Neural cell (in vitro differentiated cells): ENCODE data around the gene FZD10. TPM values are rescaled to one million over a fixed set of nuclear protein-coding genes. Genes with fewer than 3 reads are reported as not detected.

Experiments
- H2AFZ ChIP-seq: fragments of 200-600, 300-800 bp; sonication (generic), shearing (Covaris generic); 2 replicates; pipeline ENCODE4 v1.6.0; 2014; ENCODE audit warnings: low read depth, mild to moderate bottlenecking, antibody characterized with exemption, low read length, moderate library complexity
- H3F3A ChIP-seq: fragments of 200-600 bp; shearing (Covaris generic); 2 replicates; pipeline ENCODE4 v1.6.1; 2016; ENCODE audit warnings: mild to moderate bottlenecking, moderate library complexity, mixed read lengths, antibody characterized with exemption, low read length; ENCODE audit not compliant: insufficient read depth, poor library complexity, severe bottlenecking
- H3K27ac ChIP-seq: fragments of 200-600, 300-800 bp; sonication (generic), shearing (Covaris generic); 2 replicates; pipeline ENCODE4 v1.5.1; 2014; ENCODE audit warnings: mild to moderate bottlenecking, low read length, moderate library complexity
- H3K27me3 ChIP-seq: fragments of 300-800, 200-600 bp; sonication (generic), shearing (Covaris generic); 2 replicates; pipeline ENCODE4 v1.6.0; 2014; ENCODE audit warnings: mild to moderate bottlenecking, low read depth, low read length, moderate library complexity; ENCODE audit not compliant: insufficient read depth
- H3K36me3 ChIP-seq: fragments of 300-800, 200-600 bp; sonication (generic), shearing (Covaris generic); 2 replicates; pipeline ENCODE4 v1.5.1; 2014; ENCODE audit warnings: mild to moderate bottlenecking, antibody characterized with exemption, low read length, moderate library complexity; ENCODE audit not compliant: insufficient read depth
- H3K4me2 ChIP-seq: fragments of 300-800, 200-600 bp; sonication (generic), shearing (Covaris generic); 2 replicates; pipeline ENCODE4 v1.6.0; 2014; ENCODE audit warnings: mild to moderate bottlenecking, low read length
- H3K4me3 ChIP-seq: fragments of 300-800, 200-600 bp; sonication (generic), shearing (Covaris generic); 2 replicates; pipeline ENCODE4 v1.5.1; 2014; ENCODE audit warnings: mild to moderate bottlenecking, low read length, moderate library complexity
- H3K79me2 ChIP-seq: fragments of 200-600 bp; shearing (Covaris generic); replicated peaks from 2 replicates; pipeline ENCODE4 v1.6.0; 2014; ENCODE audit warnings: mild to moderate bottlenecking, low read length, moderate library complexity; ENCODE audit not compliant: insufficient read depth
- H3K9ac ChIP-seq: fragments of 300-800, 200-600 bp; sonication (generic), shearing (Covaris generic); 2 replicates; pipeline ENCODE4 v1.6.1; 2016; ENCODE audit warnings: mild to moderate bottlenecking, low read length, mixed read lengths
- H3K9me2 ChIP-seq: fragments of 200-600 bp; shearing (Covaris generic); 2 replicates; pipeline ENCODE4 v1.6.1; 2016; ENCODE audit warnings: mild to moderate bottlenecking, low read length, mixed read lengths; ENCODE audit not compliant: insufficient read depth
- H3K9me3 ChIP-seq: fragments of 200-600, 300-800 bp; sonication (generic), shearing (Covaris generic); 2 replicates; pipeline ENCODE4 v1.6.1; 2016; ENCODE audit warnings: mild to moderate bottlenecking, mixed run types, low read length, moderate library complexity, mixed read lengths
- H4K20me1 ChIP-seq: fragments of 200-600 bp; shearing (Covaris generic); 2 replicates; pipeline ENCODE4 v1.6.1; 2016; ENCODE audit warnings: mild to moderate bottlenecking, mixed run types; ENCODE audit not compliant: insufficient read depth
- CTCF ChIP-seq: fragments of 450-650 bp; IDR thresholded peaks from 2 replicates; pipeline ENCODE4 v1.5.1; 2014; ENCODE audit warnings: antibody characterized with exemption, mild to moderate bottlenecking, moderate library complexity; ENCODE audit not compliant: poor library complexity, severe bottlenecking
- EP300 ChIP-seq: fragments of 450-650 bp; conservative IDR thresholded peaks from 2 replicates; pipeline ENCODE4 v1.6.1; 2014; ENCODE audit warnings: antibody characterized with exemption, mild to moderate bottlenecking, moderate library complexity; ENCODE audit not compliant: poor library complexity, severe bottlenecking
- EZH2 ChIP-seq: fragments of 200-600, 300-800 bp; shearing (Covaris generic), sonication (generic); IDR thresholded peaks from 2 replicates; pipeline ENCODE4 v1.6.1; 2014; ENCODE audit warnings: antibody characterized with exemption, low read length, borderline replicate concordance, mild to moderate bottlenecking; ENCODE audit not compliant: insufficient read depth, poor library complexity, severe bottlenecking
- MXI1 ChIP-seq: fragments of 450-650 bp; conservative IDR thresholded peaks from 2 replicates; pipeline ENCODE4 v1.6.1; 2014; ENCODE audit warnings: antibody characterized with exemption, mild to moderate bottlenecking; ENCODE audit not compliant: poor library complexity, severe bottlenecking
- POLR2AphosphoS5 ChIP-seq: IDR thresholded peaks from 2 replicates; pipeline ENCODE4 v1.6.1; 2012
- RAD21 ChIP-seq: fragments of 450-650 bp; conservative IDR thresholded peaks from 2 replicates; pipeline ENCODE4 v1.6.1; 2014; ENCODE audit warnings: antibody characterized with exemption, mild to moderate bottlenecking, moderate library complexity
- SMC3 ChIP-seq: fragments of 450-650 bp; conservative IDR thresholded peaks from 2 replicates; pipeline ENCODE4 v1.6.1; 2014; ENCODE audit warnings: antibody characterized with exemption, mild to moderate bottlenecking, moderate library complexity; ENCODE audit not compliant: poor library complexity
- TAF1 ChIP-seq: IDR thresholded peaks from 2 replicates; pipeline ENCODE4 v1.6.1; 2012; ENCODE audit warnings: low read depth
- polyA plus RNA-seq: library from polyadenylated mRNA; depleted of rRNA; stranded (reverse); fragments of >200 nt; gene quantifications from 2 replicates; pipeline ENCODE4 v1.2.3, GENCODE V29; 2014
- TF ChIP-seq, protein P1 (sequence below): IDR thresholded peaks from 2 replicates; pipeline ENCODE4 v1.6.1; 2012; ENCODE audit warnings: borderline replicate concordance

Gene FZD10
- polyA plus RNA-seq, 1 donor from 2014 or later, result not detected

DNA sequence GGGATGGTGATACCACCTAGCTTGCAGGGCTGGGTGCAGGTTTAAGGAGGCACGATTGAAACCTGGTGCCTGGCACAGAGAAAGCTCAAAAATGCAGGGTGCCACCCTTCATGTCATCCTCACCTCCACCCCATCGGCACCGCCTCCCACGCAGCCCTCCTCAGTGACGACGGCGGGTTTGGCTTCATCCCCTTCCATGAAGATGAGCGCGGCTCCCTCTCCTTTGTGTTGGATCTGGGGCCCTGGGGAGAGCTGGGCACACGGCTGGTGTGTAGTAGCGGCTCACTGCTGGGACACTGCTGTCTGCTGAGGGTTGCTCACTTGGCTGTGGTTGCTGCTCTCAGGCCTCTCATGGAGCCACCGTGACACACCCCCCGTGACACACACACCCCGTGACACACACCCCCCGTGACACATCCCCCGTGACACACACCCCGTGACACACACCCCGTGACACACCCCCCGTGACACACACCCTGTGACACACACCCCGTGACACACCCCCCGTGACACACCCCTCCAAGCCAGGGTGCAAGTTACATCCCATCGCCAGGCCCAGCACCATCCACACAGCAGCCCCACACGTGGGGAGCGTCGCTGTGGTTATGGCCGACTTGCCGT is 42.9 kb upstream of the FZD10 start:
- TF ChIP-seq RAD21 (no peak), TAF1 (no peak), EZH2 (no peak)
- TF ChIP-seq, protein P1, sequence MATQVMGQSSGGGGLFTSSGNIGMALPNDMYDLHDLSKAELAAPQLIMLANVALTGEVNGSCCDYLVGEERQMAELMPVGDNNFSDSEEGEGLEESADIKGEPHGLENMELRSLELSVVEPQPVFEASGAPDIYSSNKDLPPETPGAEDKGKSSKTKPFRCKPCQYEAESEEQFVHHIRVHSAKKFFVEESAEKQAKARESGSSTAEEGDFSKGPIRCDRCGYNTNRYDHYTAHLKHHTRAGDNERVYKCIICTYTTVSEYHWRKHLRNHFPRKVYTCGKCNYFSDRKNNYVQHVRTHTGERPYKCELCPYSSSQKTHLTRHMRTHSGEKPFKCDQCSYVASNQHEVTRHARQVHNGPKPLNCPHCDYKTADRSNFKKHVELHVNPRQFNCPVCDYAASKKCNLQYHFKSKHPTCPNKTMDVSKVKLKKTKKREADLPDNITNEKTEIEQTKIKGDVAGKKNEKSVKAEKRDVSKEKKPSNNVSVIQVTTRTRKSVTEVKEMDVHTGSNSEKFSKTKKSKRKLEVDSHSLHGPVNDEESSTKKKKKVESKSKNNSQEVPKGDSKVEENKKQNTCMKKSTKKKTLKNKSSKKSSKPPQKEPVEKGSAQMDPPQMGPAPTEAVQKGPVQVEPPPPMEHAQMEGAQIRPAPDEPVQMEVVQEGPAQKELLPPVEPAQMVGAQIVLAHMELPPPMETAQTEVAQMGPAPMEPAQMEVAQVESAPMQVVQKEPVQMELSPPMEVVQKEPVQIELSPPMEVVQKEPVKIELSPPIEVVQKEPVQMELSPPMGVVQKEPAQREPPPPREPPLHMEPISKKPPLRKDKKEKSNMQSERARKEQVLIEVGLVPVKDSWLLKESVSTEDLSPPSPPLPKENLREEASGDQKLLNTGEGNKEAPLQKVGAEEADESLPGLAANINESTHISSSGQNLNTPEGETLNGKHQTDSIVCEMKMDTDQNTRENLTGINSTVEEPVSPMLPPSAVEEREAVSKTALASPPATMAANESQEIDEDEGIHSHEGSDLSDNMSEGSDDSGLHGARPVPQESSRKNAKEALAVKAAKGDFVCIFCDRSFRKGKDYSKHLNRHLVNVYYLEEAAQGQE, result no peak
- Histone ChIP-seq H3K27me3 (no peaks in the 10 kb centered on the region), H3K4me3 (no peak overlapping the region), H3K79me2 (no peaks in the 10 kb centered on the region), H3K9ac (no peak overlapping the region), H3K4me2 (no peak overlapping the region), H4K20me1 (no peaks in the 10 kb centered on the region), H3K36me3 (no peaks in the 10 kb centered on the region), H3K9me3 (no peaks in the 10 kb centered on the region), H3F3A (no peaks in the 10 kb centered on the region), H3K27ac (no peak overlapping the region), H2AFZ (no peak overlapping the region), H3K9me2 (no peaks in the 10 kb centered on the region)

DNA sequence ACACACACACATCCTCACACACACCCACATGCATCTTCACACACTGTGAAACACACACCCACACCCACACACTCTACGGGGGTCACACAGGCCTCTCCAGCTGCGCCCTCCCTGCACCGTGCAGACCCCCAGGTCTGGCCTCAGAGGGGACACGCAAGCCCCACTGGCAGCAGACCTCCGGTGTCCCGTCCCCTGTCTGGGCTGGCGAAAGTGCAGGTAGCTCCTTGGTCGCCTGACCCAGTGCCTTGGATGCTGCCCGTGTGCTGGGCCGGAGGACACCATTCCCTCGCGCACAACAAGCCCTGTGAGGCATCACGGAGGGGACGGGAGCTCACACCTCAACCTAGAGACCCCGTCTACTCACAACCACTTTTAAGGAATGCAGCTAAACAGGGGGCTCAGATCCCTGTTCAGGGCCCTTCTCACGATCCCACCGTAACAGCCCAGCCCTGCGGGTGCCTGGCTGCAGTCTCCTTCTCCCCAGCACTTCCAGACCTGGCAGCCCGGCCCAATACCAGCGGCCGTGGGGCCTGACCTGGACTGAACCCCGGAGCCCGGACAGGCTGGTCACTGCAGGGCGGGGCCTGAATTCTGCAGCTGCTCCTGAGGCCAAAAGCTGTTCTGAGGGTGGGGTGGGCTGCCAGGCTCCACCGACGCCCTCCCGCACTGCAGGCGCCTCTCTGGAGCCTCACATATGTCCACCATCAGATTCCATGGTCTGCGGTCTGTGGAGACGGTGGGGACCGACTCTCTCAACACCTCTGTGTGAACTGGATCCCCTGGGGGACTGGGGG is 42.1 kb upstream of the FZD10 start:
- Histone ChIP-seq H3K79me2 (no peaks in the 10 kb centered on the region), H3K27ac (no peak overlapping the region), H3K9me2 (no peaks in the 10 kb centered on the region), H3K9ac (no peak overlapping the region), H4K20me1 (no peaks in the 10 kb centered on the region), H3K36me3 (no peaks in the 10 kb centered on the region), H3K27me3 (no peaks in the 10 kb centered on the region), H2AFZ (no peak overlapping the region), H3F3A (no peaks in the 10 kb centered on the region), H3K4me2 (no peak overlapping the region), H3K9me3 (no peaks in the 10 kb centered on the region), H3K4me3 (no peak overlapping the region)
- TF ChIP-seq EP300, result no peak
- no peak for TF ChIP-seq TAF1
- TF ChIP-seq POLR2AphosphoS5, result no peak
- no peak for TF ChIP-seq CTCF
- TF ChIP-seq, protein P1, result no peak
- TF ChIP-seq SMC3, result no peak
- TF ChIP-seq EZH2, result no peak
- TF ChIP-seq MXI1, result no peak
- TF ChIP-seq RAD21, result no peak
